GM21737 (cell line): Measurements from ENCODE around the gene UBE2E1.
"Not testable (repeated sequence)": the region's sequence is repeated elsewhere in the genome, so short reads cannot be mapped to it uniquely, and the experiment has no call there.

ENCODE experiments used
- ATAC-seq: cut with Tn5 transposase; IDR thresholded peaks from one replicate; pipeline ENCODE4 v1.9.1; 2021; ENCODE audit warnings: mild to moderate bottlenecking, moderate library complexity; ENCODE audit not compliant: unreplicated experiment

The UBE2E1 gene

DNA sequence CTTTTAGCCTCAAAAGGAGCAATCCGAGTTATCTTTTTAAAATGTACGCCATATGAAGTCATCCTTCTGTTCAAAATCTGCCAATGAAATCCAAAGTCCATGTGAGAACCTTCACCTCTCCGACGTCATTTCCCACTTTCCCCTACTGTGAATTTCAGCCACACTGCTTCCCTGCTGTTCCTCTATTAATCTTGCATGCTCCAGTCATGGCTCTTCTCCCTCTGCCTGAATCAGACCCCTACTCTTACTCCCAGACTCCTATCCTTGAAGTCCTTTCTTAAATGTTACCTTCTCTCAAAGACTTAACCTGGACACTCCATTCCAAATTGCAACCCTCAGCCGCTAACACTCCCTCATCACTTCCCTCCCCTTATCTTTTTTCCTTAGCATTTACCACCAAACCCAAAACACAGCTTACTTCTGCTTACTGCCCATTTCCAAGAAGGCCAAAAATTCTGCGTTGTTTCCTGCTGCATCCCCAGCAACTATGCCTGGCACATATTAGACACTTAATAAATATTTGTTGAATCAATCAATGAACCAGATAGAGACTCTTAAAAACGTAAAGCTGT, 109.9 kb downstream of the UBE2E1 start:
- no peak for ATAC-seq

DNA sequence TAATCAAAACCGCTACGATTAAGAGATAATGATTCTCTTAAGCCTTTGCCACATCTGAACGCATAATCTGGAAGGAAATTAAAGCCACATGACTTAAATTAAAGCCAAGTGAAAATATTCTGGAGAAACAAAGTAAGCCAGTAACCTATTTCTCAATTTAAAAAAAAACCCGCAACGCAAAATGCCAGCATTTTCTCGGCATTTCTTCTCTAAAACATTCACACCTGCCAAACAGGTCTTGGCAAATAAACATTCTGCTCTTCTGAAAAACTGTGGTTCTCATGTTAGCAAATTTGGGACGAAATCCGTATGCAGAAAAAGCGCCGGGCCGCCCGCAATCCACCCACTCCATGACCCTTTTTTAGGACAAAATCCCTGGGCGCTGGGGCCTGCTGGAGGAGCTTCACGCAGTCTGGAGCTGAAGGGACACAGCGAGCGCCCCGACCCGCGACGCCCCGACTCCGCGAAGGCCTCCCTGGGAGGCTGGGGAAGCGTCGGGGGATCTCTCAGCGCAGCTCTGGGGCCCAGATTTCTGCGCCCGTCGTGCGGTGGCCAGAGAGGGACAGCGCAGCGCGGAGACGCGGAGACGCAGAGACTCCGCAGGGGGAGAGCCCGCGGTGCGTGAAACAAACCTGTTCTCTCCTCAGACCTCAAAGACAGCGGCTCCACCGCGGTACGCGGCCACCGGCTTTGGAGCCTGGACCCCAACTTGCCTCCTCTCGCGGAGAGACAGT, 110.6 kb downstream of the UBE2E1 start:
- ATAC-seq: peak; percentile 39

DNA sequence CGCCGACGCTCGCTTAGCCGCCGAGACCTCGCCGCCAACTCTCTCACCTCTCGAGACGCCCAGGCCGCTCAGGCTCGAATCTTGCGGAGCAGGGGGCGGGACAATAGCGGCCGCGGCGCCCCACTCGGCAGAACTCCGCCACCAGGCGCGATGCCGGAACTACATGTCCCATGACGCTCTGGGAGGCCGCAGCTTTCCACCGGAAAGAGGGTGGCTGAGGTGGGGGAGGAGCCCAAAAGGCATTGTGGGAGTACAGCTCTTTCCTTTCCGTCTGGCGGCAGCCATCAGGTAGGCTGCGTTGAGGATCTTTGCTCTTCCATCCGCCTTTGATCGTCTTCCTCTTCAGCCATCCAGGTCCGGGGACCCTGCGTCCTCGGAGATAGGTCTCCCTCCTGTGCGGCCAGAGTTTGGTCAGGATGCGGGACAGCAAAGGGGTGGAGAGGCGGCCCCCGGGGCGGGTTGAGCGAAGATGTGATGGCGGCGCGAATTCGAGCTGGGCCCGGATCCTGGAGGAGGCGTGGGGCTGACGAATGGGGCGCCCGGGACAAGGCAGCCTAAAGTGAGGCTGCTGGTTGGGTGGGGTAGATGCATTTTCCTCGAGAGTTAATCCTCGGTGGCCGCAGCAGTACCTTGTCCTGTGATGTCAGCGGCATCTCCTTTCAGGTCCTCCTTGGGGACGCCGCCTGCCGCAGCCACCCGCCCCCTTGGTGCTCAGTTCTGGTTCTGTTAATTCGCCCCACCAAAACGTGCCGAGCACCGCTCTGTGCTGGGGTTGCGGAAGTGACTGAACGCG, 111.3 kb downstream of the UBE2E1 start, which contains the start of the genes NKIRAS1 and RPL15:
Gene NKIRAS1 (minus strand): TSS at position 105 of the 793 bp plus-strand sequence. CDS start 6,086 bp downstream, outside the sequence.
Gene RPL15 (plus strand): TSS at position 247 of the 793 bp plus-strand sequence. CDS start 728 bp downstream, outside the sequence.
- peak; percentile 96 for ATAC-seq

DNA sequence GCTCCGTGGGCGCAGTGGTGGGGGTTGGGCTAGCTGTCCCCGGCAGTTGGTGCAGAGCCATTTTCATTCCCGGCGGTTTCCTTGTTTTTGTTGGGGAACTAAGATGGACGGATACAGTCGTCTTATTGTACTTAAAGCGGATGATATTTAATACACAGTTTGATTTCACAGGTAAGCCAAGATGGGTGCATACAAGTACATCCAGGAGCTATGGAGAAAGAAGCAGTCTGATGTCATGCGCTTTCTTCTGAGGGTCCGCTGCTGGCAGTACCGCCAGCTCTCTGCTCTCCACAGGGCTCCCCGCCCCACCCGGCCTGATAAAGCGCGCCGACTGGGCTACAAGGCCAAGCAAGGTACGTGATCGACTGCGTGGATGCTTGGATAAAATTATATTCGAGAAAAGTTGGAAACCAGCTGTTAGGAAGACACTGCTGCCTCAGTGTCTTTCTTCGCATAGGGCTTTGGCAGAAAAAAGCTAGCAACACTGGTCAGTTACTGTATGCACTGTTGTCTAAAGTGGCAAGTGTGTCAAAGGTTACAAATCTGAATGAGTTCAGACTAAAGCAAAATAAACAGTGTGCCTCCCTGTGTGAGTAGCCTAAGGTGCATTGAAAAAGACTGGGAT, 112.0 kb downstream of the UBE2E1 start:
- ATAC-seq: not testable (repeated sequence)

DNA sequence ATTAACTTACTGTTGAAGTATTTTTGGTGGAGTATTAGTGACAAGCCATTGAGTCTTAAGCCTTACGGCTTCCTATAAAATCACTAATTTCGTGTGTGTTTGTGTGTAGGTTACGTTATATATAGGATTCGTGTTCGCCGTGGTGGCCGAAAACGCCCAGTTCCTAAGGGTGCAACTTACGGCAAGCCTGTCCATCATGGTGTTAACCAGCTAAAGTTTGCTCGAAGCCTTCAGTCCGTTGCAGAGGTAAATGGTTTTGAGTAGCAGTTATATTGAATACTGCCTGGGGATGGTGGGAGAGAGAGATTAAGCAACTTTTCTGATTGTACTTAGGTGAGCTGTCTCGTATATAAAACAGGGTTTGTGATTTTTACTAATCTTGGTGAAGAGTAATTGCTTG, 112.6 kb downstream of the UBE2E1 start:
- ATAC-seq: not testable (repeated sequence)

DNA sequence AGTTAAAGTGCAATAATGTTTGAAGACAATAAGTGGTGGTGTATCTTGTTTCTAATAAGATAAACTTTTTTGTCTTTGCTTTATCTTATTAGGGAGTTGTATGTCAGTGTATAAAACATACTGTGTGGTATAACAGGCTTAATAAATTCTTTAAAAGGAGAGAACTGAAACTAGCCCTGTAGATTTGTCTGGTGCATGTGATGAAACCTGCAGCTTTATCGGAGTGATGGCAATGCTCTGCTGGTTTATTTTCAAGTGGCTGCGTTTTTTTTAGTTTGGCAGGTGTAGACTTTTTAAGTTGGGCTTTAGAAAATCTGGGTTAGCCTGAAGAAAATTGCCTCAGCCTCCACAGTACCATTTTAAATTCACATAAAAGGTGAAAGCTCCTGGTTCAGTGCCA, 113.9 kb downstream of the UBE2E1 start:
- ATAC-seq: no peak

DNA sequence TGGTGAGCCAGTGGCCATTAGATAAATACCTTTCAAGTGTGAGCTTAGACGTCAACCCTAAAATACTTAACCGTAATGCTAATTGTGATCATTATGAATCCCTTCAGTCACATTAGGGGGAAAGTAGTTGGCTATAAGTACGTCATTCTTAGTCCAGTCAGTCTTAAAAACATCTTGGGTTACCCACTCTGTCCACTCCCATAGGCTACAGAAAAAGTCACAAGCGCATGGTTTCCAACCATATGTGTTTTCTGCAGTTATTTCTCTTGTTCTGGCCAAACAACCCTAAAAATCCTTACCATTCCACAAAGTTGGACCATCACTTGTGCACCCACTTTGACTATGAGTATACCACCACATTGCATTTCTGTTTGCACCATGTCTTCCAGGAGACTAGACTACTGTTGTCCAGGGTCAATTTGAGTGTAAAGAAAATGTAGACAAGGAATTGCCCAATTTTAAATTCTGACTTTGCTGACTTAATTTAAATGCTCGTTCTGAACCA, 114.4 kb downstream of the UBE2E1 start:
- no peak for ATAC-seq

DNA sequence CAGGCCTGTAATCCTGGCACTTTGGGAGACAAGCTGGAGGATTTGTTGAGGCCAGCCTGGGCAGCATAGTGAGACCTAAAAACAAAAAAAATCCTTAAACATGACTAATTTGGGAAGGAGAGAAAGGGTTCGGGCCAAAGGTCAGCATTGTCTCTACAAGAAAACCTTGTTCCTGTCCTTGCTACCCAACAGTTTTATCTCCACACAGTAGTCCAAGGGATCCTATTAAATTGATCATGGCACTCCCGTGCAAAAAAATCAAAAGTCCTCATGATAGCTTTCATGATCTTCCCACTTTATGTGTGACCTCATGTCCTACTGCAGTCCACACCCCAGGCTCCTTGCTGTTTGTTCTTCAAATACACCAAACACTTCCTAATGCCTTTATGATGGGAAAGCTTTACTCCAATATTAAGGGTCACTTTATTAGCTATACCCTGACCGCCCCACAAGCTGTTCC, 115.3 kb downstream of the UBE2E1 start:
- ATAC-seq: no peak

DNA sequence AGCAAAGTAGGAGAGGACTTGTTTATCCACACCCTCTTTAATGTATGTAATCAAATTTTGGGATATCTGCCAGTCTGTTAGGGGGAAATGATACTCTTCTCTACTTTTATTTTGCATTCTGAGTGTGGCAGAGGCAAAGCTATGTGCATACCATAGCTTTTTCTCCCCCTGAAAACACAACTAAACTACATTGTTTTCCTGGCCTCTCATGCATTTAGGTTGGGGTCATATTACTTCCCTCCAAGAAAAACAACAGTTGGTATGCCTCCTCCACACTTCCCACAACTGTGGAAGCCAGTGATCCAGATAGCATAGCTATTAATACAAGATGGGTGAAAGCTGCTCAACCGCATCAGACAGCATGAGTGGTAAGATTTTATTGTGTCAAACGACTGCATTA, 118.0 kb downstream of the UBE2E1 start:
- no peak for ATAC-seq

DNA sequence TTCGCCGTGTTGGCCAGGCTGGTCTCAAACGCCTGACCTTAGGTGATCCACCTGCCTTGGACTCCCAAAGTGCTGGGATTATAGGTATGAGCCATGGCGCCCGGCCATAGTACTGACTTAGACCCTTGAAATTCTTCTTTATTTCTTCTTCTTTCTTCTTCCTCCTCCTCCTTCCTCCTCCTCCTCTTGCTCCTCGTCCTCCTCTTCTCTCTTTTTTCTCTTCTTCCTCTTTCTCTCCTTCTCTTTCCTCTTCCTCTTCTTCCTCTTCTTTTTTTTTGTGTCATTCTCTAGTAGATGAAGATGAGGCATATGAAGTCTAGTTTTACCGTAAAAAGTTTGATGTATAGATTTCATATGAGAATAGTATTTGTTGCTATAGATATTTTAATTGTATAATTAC, 120.5 kb downstream of the UBE2E1 start:
- ATAC-seq: no peak

DNA sequence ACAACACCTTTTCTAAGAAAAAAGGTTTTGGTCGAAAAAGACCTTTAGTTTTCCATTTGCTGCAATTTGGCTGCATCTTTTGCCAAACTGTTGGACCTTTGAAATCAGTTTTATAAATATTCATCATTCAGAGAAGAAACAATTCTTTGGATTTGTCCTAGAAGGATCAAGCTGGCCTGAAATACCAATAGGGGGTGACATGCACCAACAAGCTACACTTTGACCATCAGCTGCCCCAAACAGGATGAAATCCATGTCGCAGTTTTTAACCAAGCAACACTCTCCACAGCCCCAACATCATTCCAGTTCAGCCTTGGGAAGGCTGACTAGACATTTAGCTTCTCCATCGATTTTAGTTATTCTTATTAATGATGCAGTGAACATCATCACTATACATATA, 121.0 kb downstream of the UBE2E1 start:
- ATAC-seq: no peak

DNA sequence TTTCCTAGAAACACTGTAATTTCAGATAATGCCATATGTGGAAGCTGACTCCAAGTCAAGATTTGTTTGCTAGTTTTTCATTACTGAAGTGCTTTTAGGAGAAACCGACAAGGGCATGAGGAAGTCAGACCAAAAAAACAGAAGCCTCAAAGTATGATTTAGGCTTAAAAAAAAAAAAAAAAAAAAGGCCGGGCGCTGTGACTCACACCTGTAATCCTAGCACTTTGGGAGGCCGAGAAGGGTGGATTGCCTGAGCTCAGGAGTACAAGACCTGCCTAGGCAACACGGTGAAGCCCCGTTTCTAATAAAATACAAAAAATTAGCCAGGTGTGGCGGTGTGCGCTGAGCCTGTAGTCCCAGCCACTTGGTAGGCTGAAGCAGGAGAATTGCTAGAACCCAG, 122.8 kb downstream of the UBE2E1 start:
- no peak for ATAC-seq

DNA sequence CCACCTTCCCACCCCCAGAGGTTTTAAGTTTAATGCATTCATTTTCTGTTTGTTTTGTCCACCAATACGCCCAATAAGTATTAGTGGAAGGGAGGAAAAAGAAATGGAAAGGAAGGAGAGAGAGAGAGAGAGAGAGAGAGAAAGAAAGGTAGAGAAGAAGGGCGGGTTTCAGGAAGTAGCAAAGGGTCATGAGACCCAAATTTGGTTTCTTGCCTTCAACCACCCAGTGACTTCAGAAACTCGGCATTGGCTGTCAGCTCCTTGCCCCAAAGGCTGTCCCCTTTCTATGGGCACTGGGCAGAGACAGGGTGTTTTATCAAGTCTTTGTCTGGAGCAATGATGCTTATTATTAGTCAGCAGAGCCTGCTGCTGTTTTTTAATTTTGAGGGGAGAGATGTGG, 125.8 kb downstream of the UBE2E1 start:
- ATAC-seq: no peak

DNA sequence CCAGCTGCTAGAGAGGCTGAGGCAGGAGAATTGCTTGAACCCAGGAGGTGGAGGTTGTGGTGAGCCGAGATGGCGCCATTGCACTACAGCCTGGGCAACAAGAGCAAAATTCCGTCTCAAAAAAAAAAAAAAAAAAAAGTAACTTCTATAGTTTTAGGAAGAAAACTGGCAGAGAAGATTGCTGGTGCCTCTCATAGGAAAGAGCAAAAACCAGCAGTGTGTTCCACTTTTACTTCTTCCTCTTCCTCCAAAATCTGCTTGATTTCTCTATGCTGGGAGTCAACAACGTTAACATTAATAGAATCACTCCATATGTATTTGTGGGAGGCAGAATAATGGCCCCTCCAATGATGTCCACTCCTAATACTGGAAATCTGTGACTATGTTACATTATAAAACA, 126.8 kb downstream of the UBE2E1 start:
- ATAC-seq: no peak

DNA sequence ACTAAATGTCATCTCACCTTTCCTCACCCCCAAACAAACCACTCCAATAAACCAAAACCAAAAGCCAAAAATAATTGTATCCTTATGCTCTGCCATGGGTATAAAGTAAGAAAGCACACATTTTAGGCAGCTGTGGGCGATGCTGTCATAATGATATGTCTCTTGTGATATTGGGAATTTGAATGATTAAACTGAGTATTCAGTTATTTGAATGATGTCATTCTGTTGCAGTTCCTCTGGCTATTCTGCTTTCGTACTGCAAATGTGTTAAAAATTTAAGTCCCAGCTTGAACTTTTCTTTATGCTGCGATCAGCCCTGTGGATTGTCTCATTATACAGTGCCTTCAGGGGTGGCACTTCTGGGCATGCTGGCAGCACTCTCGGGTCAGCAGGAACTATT, 128.5 kb downstream of the UBE2E1 start:
- no peak for ATAC-seq

DNA sequence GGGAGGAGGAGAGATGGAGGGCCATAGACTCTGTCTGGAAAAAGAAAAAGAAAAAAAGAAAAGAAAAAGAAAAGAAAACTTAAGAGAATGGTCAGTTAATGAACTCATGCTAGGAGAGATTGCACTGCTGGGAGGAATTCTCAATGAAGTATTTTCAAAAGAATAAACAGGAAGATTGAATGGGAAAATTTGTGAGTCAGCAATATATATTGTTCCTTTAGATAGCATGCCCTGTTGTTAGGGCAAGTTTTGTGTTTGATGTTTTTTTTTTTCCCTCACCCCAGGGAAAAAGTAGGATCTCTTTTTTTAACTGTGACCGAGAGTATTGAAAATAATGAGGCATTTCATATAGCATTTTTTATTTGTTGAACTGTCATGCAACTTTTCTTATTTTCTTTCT, 131.5 kb downstream of the UBE2E1 start:
- no peak for ATAC-seq

DNA sequence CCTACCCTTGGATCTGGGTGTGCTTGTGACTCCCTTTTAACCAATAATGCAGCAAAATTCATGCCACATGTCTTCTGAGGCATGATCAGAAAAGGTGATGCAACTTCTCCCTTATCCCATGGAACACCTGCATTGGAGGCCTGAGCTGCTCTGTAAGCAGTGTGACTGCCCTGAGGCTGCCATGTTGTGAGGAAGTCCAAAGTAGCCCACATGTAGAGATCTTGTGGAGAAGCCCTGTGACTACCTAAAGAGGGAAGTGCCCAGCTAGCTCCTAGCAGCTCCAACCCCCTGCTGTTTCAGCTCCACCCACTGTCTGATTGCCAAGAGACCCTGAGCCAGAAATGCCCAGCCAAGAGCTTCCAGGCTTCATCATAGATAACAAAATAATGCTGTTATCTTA, 132.9 kb downstream of the UBE2E1 start:
- ATAC-seq: no peak

DNA sequence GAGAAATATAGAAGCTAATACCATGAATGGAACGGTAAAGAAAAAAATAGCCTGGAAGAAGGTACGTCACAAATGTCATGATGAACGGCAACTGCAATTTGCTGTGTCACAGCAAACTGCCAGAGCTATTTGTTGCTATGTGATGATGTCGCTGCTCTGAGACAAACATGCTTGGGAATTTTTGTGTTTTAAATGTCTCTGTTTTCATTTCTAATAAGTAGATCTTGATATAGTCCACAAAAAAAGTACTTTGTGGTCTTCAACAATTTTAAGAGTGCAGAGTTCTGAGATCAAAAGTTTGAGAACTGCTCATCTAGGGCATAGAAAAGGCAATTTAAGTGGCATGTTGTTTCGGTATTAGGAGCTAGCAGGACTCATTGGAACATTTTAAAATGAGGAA, 135.0 kb downstream of the UBE2E1 start:
- no peak for ATAC-seq
